Activated naive CD4-positive, alpha-beta T cell treated with anti-CD3 and anti-CD28 coated beads, Interleukin-2, amount 50 U/mL, for 16 hours (primary cell): Measurements from ENCODE around the gene NRL.

Experiments
- DNase-seq: peaks from one replicate; pipeline ENCODE4 v3.0.0-alpha.2; 2020

NRL gene

DNA sequence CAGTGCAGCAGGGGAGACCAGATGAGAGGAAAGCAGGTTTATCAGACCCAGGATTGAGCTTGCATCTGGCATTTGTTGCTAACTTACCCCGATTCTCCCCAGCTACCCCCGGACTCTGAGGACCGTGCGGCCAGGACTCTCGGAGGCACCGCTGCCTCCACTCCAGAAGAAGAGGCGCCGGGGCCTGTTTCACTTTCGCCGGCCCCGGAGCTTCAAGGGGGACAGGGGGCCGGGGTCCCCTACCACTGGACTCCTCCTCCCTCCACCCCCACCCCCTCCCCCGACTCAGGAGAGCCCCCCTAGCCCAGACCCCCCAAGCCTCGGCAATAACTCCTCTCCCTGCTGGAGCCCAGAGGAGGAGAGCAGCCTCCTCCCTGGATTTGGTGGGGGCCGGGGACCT lies 49.9 kb downstream of the NRL start:
- DNase-seq: no peak

- no peak for DNase-seq
Observed at GRCh38 chr14:24064091-24064795, 50.5 kb downstream of the NRL start.

DNA sequence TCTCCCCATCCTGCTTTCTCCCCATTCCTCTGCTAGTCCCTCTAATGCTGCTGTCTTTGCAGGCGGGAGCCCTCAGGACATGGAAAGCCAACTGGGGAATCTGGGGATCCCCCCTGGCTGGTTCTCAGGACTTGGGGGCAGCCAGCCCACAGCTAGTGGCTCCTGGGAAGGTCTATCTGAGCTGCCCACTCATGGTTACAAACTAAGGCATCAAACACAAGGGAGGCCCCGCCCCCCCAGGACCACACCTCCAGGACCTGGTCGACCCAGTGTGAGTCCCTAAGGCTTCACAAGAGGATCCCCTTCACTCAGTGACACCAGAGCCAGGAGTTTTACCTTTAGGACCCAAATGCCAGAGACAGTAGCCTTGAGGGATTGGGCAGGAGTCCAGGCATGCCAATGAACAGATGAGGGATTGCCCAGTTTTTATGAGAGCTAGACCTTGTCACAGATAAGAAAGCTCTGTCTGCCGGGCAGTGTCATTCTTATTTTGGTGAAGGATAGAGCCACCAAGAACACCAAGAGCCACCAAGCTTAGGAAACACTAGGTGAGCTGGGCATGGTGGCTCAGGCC lies 51.4 kb downstream of the NRL start:
- DNase-seq: no peak

- no peak for DNase-seq
Observed at GRCh38 chr14:24062216-24062980, 52.4 kb downstream of the NRL start.

DNA sequence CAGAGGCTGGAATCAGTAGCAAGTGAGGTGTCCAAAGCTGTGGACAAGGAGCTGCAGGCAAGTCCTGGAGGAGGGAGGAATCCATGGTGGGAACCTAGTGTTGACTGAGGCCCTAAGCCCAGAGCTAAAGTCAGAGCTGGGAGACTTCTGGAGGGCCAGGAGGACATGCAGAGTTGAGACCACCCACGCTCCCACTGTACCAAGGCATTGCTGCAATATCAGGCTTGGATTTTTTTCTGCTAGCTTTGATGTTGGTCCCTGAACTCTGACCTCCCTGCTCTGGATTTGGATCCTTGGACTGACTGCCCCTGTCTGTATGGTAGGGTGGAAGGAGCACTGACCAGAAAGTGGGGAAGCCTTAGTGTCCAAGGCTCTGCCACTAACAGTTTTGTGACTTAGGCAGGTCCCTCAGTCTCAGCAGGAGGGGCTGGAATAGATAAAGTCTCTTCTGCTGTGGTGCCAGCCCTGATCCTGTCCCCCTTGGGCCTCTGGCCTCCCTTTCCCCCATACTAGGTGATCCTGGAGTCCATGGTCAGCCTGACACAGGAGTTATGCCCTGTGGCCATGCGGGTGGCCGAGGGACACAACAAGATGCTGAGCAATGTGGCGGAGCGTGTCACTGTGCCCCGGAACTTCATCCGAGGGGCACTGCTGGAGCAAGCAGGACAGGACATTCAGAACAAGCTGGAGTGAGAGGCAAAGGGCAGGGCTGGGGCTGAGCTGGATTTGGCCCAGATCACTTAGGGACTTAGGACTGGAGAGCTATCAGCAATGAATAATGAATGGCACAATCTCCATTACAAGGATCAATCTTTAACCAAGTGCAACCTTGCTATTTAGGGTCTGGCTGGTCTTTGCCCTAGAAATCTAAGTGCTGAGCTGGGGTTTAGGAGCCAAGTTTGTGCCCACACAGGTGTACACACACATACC lies 53.5 kb downstream of the NRL start:
- DNase-seq: no peak

DNA sequence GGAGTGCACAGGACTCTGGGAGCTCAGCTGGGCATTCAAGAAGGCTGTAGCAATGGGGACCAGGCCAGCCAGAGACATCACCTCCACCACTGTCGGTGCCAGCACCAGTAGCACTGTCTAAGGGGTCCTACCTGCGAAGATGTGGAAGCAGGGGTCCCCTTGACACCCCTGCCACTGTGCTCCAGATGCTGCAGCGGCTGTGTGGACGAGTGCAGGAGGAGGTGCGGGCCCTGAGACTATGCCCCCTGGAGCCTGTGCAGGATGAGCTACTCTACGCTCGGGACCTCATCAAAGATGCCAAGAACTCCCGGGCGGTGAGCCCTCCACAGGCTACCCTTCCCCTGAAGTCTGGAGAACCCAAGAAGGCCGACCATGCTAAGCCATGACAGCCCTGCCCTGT lies 54.3 kb downstream of the NRL start:
- DNase-seq: no peak

- no peak for DNase-seq
Observed at GRCh38 chr14:24059841-24060388, 54.8 kb downstream of the NRL start.

GRCh38 chr14:24058951-24059475 lies 55.7 kb downstream of the NRL start:
- no peak for DNase-seq

DNA sequence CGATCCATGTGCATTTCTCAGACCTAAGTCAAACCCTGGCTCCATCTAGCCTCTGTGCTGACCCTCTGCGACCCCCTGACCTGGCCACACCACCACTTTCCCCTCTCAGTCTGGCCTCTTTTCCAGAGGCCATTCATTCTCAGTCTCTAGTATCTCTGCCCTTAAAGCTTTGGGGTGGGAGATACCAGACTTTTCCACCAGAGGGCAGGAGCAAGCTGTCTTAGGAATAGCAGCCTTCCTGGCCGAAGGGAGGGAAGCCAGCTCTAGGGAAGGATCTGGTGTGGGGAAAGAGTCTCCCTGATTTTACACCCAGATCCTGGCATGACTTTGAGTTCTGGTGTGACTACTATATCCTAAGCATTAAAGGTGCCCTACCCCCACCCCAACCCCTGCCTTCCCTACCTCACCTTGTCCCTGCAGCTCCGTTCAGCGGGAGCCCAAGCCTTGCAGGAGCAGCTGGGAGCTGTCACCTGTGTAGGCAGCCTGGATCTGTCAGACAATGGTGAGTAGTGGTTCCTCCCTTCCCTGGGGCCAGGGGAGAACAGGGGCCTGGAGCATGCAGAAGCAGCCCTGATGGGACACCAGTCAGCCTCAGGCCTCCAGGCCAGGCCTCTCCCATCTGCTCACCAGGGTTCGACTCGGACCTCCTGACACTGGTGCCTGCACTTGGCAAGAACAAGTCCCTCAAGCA lies 56.3 kb downstream of the NRL start:
- no peak for DNase-seq

DNA sequence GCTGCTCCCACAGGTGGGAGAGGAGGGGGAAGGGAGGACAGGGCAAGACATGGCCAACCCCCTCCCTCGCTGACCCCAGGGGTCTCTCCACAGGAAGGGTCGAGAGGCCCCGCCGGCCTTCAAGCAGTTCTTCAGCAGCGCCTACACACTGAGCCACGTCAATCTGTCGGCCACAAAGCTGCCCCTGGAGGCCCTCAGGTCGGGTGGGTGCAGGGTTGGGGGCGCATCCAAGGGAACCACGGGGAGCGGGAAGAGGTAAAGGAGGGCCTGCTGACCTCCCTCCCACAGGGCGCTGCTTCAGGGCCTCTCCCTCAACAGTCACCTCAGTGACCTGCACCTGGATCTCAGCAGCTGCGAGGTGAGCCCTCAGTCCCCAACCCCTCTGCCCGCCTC lies 56.9 kb downstream of the NRL start:
- no peak for DNase-seq

DNA sequence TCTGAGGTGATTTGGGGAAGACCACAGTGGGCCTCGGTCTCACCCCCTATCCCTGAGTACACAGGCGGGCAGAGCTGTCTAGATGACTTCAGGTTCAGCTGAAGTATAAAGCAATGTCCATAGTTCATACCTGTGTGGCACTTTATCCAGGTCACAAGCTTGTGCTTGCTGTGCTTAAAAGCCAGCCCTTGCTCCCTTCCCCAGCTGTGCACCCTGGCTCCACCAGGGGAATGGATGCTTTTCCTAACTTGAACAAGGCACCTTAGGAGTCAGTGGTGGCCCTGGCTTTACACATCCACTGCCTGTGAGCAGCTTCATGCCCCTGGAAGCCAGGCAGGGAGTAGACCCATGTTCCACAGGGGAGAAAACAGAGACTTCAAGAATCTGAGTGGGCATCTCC lies 57.5 kb downstream of the NRL start:
- no peak for DNase-seq

DNA sequence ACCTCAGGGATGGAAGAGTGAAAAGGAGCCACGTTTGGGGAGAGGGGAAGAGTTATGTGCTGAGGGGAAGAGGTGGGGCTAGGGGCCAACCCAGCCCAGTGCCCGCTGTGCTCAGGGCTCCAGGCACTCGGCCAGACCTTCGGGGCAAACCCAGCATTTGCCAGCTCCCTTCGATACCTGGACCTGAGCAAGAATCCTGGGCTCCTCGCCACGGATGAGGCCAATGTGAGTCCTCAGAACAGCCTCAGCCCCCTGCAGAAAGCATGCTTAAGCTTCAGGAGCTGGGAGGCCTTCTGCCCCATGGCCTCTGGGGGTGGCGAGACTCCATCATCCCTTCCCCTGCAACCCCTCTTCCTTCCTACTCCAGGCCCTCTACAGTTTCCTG lies 58.0 kb downstream of the NRL start:
- DNase-seq: no peak

- no peak for DNase-seq
Observed at GRCh38 chr14:24055971-24056799, 58.6 kb downstream of the NRL start.

DNA sequence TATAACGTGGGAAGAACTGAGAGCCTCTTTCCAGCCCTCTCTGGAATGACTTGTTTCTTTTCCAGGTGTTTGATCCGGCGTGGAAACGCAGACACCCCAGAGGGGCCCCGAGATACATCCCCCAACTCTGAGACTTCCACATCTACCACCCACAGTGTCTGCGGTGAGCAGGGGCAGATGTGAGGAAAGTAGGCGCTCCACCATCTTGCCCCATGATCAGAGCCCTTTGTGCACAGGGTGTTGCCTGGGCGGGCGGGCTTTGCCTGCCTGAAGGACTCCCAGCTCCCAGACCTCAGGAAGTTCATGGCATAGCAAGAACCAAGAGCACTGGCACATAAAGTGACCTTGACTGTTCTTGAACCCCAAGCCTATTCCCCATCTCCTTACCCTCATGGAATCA lies 60.1 kb downstream of the NRL start:
- DNase-seq: no peak

DNA sequence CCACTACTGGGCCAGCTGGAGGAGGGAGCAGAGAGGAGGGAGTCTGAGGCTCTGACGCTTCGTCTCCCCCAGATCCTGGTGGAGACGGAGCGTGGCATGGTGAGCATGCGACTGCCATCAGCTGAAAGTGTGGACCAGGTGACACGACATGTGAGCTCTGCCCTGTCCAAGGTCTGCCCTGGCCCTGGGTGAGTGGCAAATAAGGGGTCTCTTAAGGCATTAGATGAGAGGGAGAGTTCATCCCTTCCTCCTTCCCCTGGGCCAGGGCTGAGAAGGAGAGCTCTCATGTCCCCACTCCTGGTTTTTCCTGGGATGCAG lies 60.5 kb downstream of the NRL start:
- no peak for DNase-seq

GRCh38 chr14:24053548-24054323 lies 61.0 kb downstream of the NRL start:
- DNase-seq: no peak

DNA sequence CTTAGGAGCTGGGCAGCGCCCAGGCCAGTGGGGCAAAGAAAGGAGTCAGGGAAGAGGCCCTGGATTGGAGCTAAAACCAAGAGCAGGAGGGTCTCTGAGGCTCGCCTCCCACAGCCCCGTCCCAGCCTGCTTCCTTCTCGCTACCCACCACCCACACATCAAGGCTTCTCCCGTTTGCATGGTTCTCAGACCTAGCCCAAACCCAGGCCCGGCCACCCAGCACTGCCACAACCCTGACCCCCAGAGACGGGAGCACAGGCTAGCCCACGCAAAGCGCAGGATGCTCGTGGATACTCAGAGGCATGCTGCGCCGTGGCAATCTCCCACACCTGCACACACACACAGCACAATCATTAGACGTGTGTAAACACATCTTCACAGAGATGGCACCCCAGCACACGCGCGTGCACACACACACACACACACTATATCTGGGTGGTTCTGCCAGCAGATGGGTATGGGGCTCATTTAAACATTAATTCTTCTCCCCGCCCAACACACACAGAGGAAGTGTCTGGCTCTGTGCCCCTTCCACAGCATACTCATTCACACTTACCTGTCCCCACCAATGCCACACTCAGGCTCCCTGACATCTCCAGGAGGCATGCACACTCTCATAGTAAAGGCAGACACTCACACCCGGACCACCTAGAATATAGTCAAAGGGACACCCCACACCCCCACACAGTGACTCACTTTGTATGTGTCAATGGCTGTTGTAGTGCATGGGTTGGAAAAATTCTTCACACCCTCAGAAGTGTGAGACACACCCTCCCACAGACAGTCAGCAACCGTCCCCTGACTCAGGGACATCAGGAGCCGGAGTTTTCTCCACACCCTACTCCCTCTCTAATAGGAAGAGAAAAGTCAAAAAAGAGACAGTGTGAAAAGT lies 61.8 kb downstream of the NRL start:
- DNase-seq: peak; percentile 64

DNA sequence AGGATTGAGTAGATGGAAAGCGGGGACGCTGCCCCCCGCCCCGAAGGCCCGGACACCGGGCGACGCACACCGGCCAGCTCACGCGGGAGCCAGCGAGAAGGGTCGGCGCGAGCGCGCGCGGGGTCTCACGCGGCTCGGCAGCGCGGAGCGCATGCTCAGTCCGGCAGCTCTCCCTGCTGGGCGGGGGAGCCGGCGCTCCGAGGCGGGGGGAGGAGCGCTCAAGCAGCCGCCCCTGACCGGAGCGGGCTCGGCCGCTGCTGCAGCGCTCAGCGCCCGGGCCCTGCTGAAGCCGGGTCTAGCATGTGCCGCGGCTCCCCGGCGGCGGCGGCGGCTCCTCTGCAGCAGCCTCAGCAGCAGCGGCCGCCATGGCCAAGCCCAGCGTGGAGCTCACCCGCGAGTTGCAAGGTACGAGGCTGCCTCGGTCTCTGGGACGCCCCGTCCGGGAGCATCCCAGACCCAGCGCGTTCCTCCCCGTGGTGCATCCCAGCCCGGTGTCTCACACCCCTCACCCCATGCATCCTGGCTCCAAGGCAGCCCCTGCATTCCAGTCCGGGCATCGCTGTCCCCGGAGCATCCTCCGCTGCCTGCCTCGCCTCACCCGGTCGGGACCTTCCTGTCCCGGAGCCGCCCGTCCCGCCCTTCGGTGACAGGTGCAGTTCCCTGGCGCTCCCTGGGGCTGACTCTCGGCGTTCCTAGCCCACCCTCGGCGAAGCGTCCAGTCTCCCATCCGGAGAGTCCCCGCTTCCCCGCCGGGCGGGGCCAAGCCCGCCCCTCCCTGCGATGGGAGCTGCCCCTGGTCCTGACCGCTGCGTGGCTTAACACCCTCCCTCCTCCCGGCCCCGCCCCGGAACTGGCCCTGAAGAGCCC lies 62.7 kb downstream of the NRL start, which contains the start of gene CARMIL3:
Gene CARMIL3 (plus strand): TSS at position 221 of the 867 bp plus-strand sequence. CDS start 145 bp downstream, at position 366.
- peak; percentile 68 for DNase-seq
